GM10248 (cell line): ENCODE data around the gene ABCD1.
A peak's percentile ranks its signal among the peaks of the same experiment; 100 is the strongest.
"Not testable (repeated sequence)": the region's sequence is repeated elsewhere in the genome, so short reads cannot be mapped to it uniquely, and the experiment has no call there.

Experiments used
- CTCF ChIA-PET: fragments of 300-600 bp; sonication (Branson Sonifier 250); formaldehyde crosslinking; extraction: SDS; loops from one replicate; lab custom pipeline; 2021; ENCODE audit warnings: antibody characterized with exemption; lab: Yijun Ruan, JAX
- POLR2A ChIA-PET: fragments of 350-650 bp; sonication (Branson Sonifier 250); formaldehyde crosslinking; extraction: SDS; loops from one replicate; lab custom pipeline; 2020; ENCODE audit warnings: antibody characterized with exemption; lab: Yijun Ruan, JAX
- DNase-seq: peaks from one replicate; pipeline ENCODE4 v3.0.0; 2012; ENCODE audit errors: extremely low spot score
- CTCF ChIP-seq: IDR thresholded peaks from 2 replicates; pipeline ENCODE4 v1.5.1; 2012; ENCODE audit warnings: mild to moderate bottlenecking, low read depth; ENCODE audit errors: extremely low read depth, missing control alignments, control extremely low read depth

The ABCD1 gene

GRCh38 chrX:153724252-153725038 is at the start of gene ABCD1, which contains the start of gene BCAP31:
TSS of gene ABCD1 (plus strand) at chrX:153724856. CDS start at chrX:153725267, 411 bp downstream.
TSS of gene BCAP31 (minus strand) at chrX:153724387. CDS start at chrX:153723244, 1,143 bp downstream.
- POLR2A ChIA-PET = no interaction called here
- DNase-seq = peak; percentile 94
- CTCF ChIA-PET = interaction anchor here (1.5 kb wide), 1 partner anchor 57 kb away, joined by 3 read pairs; no protein-coding TSS in a partner anchor
- no peak for TF ChIP-seq CTCF

GRCh38 chrX:153681175-153681574 is 43.5 kb upstream of the ABCD1 start:
- ChIA-PET POLR2A (no interaction called here), CTCF (interaction anchor here (1.4 kb wide), 2 partner anchors 13 to 14 kb away, joined by 3 to 4 read pairs; no protein-coding TSS in a partner anchor)
- no peak for TF ChIP-seq CTCF
- no peak for DNase-seq

- CTCF ChIA-PET = interaction anchor here (1.3 to 2.7 kb wide), 3 partner anchors 13 to 24 kb away, joined by 3 to 16 read pairs (median 4); no protein-coding TSS in a partner anchor
- POLR2A ChIA-PET, DNase-seq: not testable (repeated sequence)
These were observed 41.2 kb upstream of the ABCD1 start for GRCh38 chrX:153683486-153683885.

- POLR2A ChIA-PET = no interaction called here
- no peak for TF ChIP-seq CTCF
- CTCF ChIA-PET = interaction anchor here (0.9 to 2.7 kb wide), 6 partner anchors 12 to 268 kb away, joined by 3 to 16 read pairs (median 3); no protein-coding TSS in a partner anchor
- DNase-seq = no peak
These were observed 40.0 kb upstream of the ABCD1 start for GRCh38 chrX:153684467-153685155.

- POLR2A ChIA-PET = no interaction called here
- DNase-seq = no peak
- CTCF ChIA-PET = interaction anchor here (1.1 to 2.7 kb wide), 4 partner anchors 18 to 268 kb away, joined by 3 to 16 read pairs (median 4); no protein-coding TSS in a partner anchor
- TF ChIP-seq CTCF = no peak
These were observed 39.5 kb upstream of the ABCD1 start for GRCh38 chrX:153685156-153685536.

- no peak for TF ChIP-seq CTCF
- ChIA-PET POLR2A (no interaction called here), CTCF (interaction anchor here (0.7 to 2.7 kb wide), 5 partner anchors 15 to 28 kb away, joined by 3 to 16 read pairs (median 5); no protein-coding TSS in a partner anchor)
- DNase-seq = no peak
These were observed 38.6 kb upstream of the ABCD1 start for GRCh38 chrX:153685751-153686696.
